BE2C (cell line): ENCODE data around the gene TXLNG.

ENCODE experiments used
- DNase-seq: peaks from one replicate; pipeline ENCODE4 v3.0.0-alpha.2; 2020
- H3K27me3 ChIP-seq: fragments of 250-450 bp; sonication (Bioruptor Pico); 2 replicates; pipeline ENCODE4 v1.5.1; 2020; ENCODE audit warnings: mild to moderate bottlenecking
- H3K36me3 ChIP-seq: fragments of 250-450 bp; sonication (Bioruptor Pico); 2 replicates; pipeline ENCODE4 v1.5.1; 2020; ENCODE audit warnings: mild to moderate bottlenecking
- H3K4me1 ChIP-seq: fragments of 250-450 bp; sonication (Bioruptor Pico); 2 replicates; pipeline ENCODE4 v1.5.1; 2020
- H3K4me3 ChIP-seq: 2 replicates; pipeline ENCODE4 v1.5.1; 2011; ENCODE audit warnings: low read depth, low read length
- H3K9me3 ChIP-seq: fragments of 250-450 bp; sonication (Bioruptor Pico); 2 replicates; pipeline ENCODE4 v1.5.1; 2020
- TF ChIP-seq, protein P1 (sequence below): IDR thresholded peaks from 2 replicates; pipeline ENCODE4 v1.5.1; 2012; ENCODE audit warnings: mild to moderate bottlenecking, low read depth, low read length

Gene TXLNG

DNA sequence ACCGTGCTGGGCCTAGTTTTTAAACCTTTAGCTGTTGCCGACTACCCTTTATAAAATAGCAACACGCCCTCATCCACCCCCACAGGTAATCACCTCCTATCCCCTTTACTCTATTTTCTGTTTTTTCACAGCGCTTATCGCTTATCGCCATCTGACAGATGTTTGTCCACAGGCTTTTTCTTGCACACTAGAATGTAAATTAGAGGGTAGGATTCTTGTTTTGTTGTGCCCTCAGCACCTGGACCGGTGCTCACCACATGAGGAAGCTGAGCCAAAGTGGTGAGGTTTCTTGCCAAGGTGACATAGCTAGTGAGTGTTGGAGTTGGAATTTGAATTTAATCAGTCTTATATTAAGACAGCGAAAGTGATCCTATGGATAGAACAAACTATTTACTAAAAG is 86.8 kb downstream of the TXLNG start:
- Histone ChIP-seq H3K4me1 (no peaks in the 10 kb centered on the region), H3K4me3 (no peak overlapping the region), H3K27me3 (no peaks in the 10 kb centered on the region), H3K36me3 (peaks cover 2% of the 10 kb centered on the region; the same call in 1 of the 2 replicates), H3K9me3 (no peaks in the 10 kb centered on the region)
- TF ChIP-seq, protein P1, sequence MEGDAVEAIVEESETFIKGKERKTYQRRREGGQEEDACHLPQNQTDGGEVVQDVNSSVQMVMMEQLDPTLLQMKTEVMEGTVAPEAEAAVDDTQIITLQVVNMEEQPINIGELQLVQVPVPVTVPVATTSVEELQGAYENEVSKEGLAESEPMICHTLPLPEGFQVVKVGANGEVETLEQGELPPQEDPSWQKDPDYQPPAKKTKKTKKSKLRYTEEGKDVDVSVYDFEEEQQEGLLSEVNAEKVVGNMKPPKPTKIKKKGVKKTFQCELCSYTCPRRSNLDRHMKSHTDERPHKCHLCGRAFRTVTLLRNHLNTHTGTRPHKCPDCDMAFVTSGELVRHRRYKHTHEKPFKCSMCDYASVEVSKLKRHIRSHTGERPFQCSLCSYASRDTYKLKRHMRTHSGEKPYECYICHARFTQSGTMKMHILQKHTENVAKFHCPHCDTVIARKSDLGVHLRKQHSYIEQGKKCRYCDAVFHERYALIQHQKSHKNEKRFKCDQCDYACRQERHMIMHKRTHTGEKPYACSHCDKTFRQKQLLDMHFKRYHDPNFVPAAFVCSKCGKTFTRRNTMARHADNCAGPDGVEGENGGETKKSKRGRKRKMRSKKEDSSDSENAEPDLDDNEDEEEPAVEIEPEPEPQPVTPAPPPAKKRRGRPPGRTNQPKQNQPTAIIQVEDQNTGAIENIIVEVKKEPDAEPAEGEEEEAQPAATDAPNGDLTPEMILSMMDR: no peak
- no peak for DNase-seq

DNA sequence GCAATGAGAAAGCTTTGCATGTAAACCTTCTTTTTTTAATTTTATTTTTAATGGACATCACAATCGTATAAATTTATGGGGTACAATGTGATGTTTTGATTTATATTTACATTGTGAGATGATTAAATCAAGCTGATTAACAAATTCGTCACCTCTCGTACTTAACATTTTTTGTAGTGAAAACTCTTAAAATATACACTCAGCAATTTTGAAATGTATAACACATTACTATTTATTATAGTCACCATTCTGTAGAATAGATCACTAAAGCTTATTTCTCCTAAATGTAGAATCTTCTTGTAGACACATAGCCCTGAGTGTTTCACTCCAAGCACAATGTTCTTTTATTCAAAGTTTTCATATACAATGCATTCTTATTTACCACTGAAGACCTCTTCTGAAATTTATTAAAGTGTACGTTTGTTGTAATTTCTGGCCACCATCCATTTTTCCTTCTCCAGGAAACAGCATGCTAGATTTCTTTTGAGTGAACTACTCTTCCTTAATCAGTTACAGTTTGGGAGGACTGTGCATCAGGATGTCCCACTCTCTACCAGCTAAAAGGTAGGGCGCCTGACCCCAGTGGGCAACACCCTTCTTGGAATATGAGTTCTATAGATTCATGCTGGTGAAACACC is 88.3 kb downstream of the TXLNG start:
- no peak for DNase-seq
- TF ChIP-seq, protein P1: no peak
- Histone ChIP-seq H3K4me1 (no peaks in the 10 kb centered on the region), H3K27me3 (no peaks in the 10 kb centered on the region), H3K4me3 (no peak overlapping the region), H3K36me3 (no peaks in the 10 kb centered on the region), H3K9me3 (no peaks in the 10 kb centered on the region)

DNA sequence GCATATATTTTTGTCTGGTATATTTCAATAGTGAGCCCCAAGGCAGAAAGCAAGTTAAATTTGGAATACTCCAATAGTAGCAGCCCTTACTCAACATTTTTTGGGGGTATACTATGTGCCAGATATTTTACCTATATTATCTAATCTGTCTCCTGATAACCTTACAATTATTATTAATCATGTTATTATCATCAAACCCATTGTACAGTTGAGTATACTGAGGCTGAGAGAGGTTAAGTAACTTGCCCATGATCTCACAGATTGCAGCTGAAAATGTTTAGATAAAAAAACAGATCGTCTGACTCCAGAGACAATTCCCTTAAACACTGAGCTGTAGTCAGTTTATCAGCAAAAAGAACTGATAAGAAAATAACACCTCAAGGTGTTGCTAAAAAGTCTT is 90.4 kb downstream of the TXLNG start:
- H3K36me3 ChIP-seq: no peaks in the 10 kb centered on the region
- H3K4me3 ChIP-seq: no peak overlapping the region
- H3K27me3 ChIP-seq: no peaks in the 10 kb centered on the region
- TF ChIP-seq, protein P1: no peak
- no peaks in the 10 kb centered on the region for H3K9me3 ChIP-seq
- H3K4me1 ChIP-seq: no peaks in the 10 kb centered on the region
- DNase-seq: no peak

DNA sequence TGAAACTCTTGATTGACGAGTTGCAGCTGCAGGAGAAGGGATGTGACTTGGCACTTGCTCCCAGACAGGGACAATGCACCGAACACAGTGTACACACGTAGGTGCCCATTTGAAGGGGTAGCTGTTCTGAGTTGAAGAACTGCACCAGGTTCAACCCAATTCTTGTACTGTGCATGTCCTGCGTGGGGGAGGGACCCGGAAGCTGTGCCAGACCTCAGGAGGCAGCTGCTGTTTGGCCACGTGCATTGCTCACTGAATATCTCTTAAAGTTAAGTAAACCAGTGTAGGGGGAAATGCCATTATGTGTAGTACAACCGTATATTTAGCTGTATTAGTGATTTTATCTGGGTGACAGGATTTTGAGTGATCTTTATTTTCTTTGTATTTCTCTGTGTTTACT is 95.9 kb downstream of the TXLNG start:
- Histone ChIP-seq H3K27me3 (no peaks in the 10 kb centered on the region), H3K4me3 (peak overlapping the region; percentile 67), H3K9me3 (no peaks in the 10 kb centered on the region), H3K4me1 (no peaks in the 10 kb centered on the region), H3K36me3 (no peaks in the 10 kb centered on the region)
- DNase-seq: peak; percentile 28
- TF ChIP-seq, protein P1: no peak

DNA sequence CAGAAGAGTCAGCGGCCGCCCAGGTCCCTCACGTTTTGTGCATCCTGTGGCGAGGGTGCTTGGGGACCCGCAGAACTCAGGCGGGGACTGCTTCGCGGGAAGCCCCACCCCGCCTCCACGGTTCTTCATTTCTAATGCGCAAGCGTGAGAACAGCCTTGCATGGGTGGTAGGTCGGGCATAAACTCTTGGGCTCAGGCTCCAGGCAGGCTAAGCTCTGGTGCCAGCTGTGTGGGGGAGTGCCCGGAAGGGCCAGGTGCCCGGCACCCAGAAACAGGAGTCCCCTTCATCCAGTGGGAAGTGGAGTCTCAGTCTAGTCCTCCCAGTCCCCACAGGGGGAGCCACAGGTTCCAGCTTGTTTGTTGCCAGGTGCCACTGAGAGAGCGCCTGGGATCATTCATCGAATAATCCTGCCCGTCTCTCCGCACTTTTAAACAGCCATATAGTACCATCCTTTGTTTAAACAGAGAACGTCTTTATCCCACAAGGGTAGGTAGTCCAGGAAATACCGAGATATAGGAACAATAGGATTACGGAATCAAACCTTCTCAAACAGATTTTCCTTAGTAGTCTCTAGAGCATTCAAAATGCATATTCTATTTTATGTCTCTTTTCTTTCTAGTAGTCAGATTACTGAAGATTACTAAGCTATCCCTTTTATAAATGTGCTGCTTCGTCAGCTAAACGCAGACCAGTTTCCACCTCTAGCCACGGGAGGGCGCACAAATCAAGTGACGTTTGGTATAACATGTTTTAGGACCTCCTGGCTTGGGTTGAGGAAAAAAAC is 96.6 kb downstream of the TXLNG start:
- Histone ChIP-seq H3K4me3 (peak overlapping the region; percentile 67), H3K27me3 (no peaks in the 10 kb centered on the region), H3K4me1 (no peaks in the 10 kb centered on the region), H3K9me3 (no peaks in the 10 kb centered on the region), H3K36me3 (no peaks in the 10 kb centered on the region)
- DNase-seq: peak; percentile 72
- TF ChIP-seq, protein P1: peak; percentile 63

DNA sequence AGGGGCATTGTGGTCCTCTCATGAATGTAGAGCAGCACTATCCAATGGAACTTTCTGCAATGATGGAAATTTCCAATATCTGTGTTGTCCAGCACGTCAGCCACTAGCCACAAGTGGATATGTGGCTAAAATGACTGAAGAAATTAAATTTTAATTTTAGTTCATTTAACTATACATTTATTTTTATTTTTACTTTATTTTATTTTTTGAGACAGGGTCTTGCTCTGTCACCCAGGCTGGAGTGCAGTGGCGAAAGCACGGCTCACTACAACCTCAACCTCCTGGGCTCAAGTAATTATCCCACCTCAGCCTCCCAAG is 97.2 kb downstream of the TXLNG start:
- H3K4me1 ChIP-seq: no peaks in the 10 kb centered on the region
- no peaks in the 10 kb centered on the region for H3K27me3 ChIP-seq
- no peak for DNase-seq
- TF ChIP-seq, protein P1: no peak
- H3K4me3 ChIP-seq: no peak overlapping the region
- no peaks in the 10 kb centered on the region for H3K36me3 ChIP-seq
- H3K9me3 ChIP-seq: no peaks in the 10 kb centered on the region
